Natural killer cell (primary cell): Measurements from ENCODE around the gene STARD3. TPM values are rescaled to one million over a fixed set of nuclear protein-coding genes. Genes with fewer than 3 reads are reported as not detected.

Experiments
- ATAC-seq, 3 donors: fragments of 150-1000 bp in 2 of 3; fragments of 200-7000 bp in 1 of 3; cut with Tn5 transposase; 1 replicate in 1 of 3; 2 replicates in 2 of 3; pipeline ENCODE4 v1.10.0; 2021; ENCODE audit warnings: mild to moderate bottlenecking in 2 of 3, moderate library complexity in 2 of 3
- DNase-seq, 2 donors: peaks; one replicate each; pipeline versions ENCODE4 v3.0.0 to v3.0.0-alpha.2; 2013 to 2021; ENCODE audit warnings: mixed read lengths in 1 of 2
- H3K27ac ChIP-seq: one replicate; pipeline ENCODE4 v1.5.1; 2013; ENCODE audit warnings: mild to moderate bottlenecking, low read length
- H3K27me3 ChIP-seq: one replicate; pipeline ENCODE4 v1.6.1; 2013; ENCODE audit warnings: low read length; ENCODE audit not compliant: control insufficient read depth, insufficient read depth
- H3K36me3 ChIP-seq: one replicate; pipeline ENCODE4 v1.6.1; 2013; ENCODE audit warnings: low read length; ENCODE audit not compliant: control insufficient read depth, insufficient read depth
- H3K4me1 ChIP-seq: one replicate; pipeline ENCODE4 v1.6.1; 2013; ENCODE audit warnings: low read length; ENCODE audit not compliant: control insufficient read depth, insufficient read depth
- H3K4me3 ChIP-seq: one replicate; pipeline ENCODE4 v1.5.1; 2013; ENCODE audit warnings: low read length
- H3K9me3 ChIP-seq: one replicate; pipeline ENCODE4 v1.6.1; 2013; ENCODE audit warnings: low read length; ENCODE audit not compliant: control insufficient read depth, insufficient read depth
- H3K27ac Mint-ChIP-seq, 2 donors: one replicate each; pipeline ENCODE4 v1.8.0; 2022; ENCODE audit warnings: mild to moderate bottlenecking in 2 of 2, mixed read lengths in 2 of 2, moderate library complexity in 1 of 2
- H3K27me3 Mint-ChIP-seq, 2 donors: one replicate each; pipeline ENCODE4 v1.8.0; 2022; ENCODE audit warnings: low read depth in 2 of 2, mixed read lengths in 2 of 2
- H3K36me3 Mint-ChIP-seq: one replicate; pipeline ENCODE4 v1.8.0; 2022; ENCODE audit warnings: mixed read lengths
- H3K4me1 Mint-ChIP-seq, 2 donors: one replicate each; pipeline ENCODE4 v1.8.0; 2022; ENCODE audit warnings: mixed read lengths in 2 of 2
- H3K4me3 Mint-ChIP-seq: one replicate; pipeline ENCODE4 v1.8.0; 2022; ENCODE audit warnings: mild to moderate bottlenecking, moderate library complexity, mixed read lengths
- H3K9me3 Mint-ChIP-seq, 2 donors: one replicate each; pipeline ENCODE4 v1.8.0; 2022; ENCODE audit warnings: mixed read lengths in 2 of 2
- whole genome bisulfite sequencing: methylation state at CpG from one replicate; pipeline ENCODE4 v1.1.7; 2013; ENCODE audit warnings: missing lambda C conversion rate; ENCODE audit not compliant: insufficient coverage; 5-methylcytosine and 5-hydroxymethylcytosine counted together
- intact Hi-C: fragments of 100-400 bp; cut with micrococcal nuclease; formaldehyde crosslinking; loops from one replicate; pipeline ENCODE4 v1.14.2; 2022
- total RNA-seq, 4 donors: library from RNA; stranded (reverse); fragments of 120-200 nt in 1 of 4; gene quantifications; one replicate each; pipeline versions ENCODE4 v1.2.3 to v1.2.4, GENCODE V29; 2013 to 2022
- TF ChIP-seq, protein P1 (sequence below): fragments of 200-600 bp; IDR thresholded peaks from one replicate; pipeline ENCODE4 v1.8.0; 2022; ENCODE audit warnings: antibody characterized with exemption

The STARD3 gene
- total RNA-seq, 3 donors from 2014 or later (not counting 1 experiment from before 2014, with no cell fraction given), result 97.1 to 115 (median 105) TPM

DNA sequence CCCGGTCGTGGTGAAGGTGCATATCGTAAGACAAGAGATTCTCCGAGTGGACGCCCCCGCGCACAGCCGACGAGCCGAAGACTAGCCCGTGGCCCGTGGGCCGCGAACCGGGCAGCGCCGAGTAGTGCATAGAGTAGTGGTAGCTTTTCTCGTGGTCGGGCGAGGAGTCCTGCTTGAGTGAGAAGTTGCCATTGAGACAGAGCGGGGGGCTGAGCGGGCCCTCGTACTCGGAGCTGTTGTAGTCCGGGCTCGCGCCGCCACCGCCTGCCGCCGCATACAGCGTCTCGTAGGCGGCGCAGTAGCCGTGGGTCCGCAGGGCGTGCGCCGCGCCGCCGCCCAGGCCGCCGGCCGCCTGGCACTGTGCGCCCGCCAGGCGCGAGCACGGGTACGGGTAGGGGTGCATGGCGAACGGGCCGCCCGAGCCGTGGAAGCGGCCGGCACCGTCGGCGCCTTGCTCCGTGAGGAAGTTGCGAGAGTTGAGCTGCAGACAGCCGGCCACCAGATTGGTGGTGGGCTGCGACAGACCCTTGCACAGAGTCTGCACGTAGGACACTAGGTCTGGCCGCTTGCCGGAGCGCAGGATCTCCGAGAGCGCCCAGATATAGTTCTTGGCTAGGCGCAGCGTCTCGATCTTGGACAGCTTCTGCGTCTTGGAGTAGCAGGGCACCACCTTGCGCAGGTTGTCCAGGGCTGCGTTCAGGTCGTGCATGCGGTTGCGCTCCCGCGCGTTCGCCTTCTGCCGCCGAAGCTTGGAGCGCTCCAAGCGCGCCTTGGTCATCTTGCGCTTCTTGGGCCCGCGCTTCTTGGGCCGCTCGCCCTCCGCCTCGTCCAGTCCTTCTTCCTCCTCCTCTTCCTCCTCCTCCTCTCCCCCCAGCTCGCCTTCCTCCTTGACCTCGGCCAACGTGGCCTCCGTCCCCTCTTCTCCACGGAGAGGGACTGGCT lies 31.2 kb upstream of the STARD3 start:
- 3% methylated on average over 102 of the region's 102 CpGs for WGBS
- Histone ChIP-seq H3K36me3 (no peaks in the 10 kb centered on the region), H3K4me1 (peaks cover 36% of the 10 kb centered on the region), H3K27ac (no peak overlapping the region), H3K4me3 (no peak overlapping the region), H3K9me3 (no peaks in the 10 kb centered on the region), H3K27me3 (peaks cover 62% of the 10 kb centered on the region)
- Mint-ChIP-seq H3K27ac (no peak overlapping the region), H3K4me3 (no peak overlapping the region), H3K27me3 (peaks cover 48 to 63% of the 10 kb centered on the region in 2 donors), H3K4me1 (peaks cover 0 to 13% of the 10 kb centered on the region in 2 donors), H3K36me3 (no peaks in the 10 kb centered on the region), H3K9me3 (no peaks in the 10 kb centered on the region)
- peak in 1 of 2 donors; percentile 31 for DNase-seq
- intact Hi-C loops, result no loop called here
- TF ChIP-seq, protein P1, sequence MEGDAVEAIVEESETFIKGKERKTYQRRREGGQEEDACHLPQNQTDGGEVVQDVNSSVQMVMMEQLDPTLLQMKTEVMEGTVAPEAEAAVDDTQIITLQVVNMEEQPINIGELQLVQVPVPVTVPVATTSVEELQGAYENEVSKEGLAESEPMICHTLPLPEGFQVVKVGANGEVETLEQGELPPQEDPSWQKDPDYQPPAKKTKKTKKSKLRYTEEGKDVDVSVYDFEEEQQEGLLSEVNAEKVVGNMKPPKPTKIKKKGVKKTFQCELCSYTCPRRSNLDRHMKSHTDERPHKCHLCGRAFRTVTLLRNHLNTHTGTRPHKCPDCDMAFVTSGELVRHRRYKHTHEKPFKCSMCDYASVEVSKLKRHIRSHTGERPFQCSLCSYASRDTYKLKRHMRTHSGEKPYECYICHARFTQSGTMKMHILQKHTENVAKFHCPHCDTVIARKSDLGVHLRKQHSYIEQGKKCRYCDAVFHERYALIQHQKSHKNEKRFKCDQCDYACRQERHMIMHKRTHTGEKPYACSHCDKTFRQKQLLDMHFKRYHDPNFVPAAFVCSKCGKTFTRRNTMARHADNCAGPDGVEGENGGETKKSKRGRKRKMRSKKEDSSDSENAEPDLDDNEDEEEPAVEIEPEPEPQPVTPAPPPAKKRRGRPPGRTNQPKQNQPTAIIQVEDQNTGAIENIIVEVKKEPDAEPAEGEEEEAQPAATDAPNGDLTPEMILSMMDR, result no peak
- ATAC-seq, result peak in 1 of 3 donors; percentile 39

DNA sequence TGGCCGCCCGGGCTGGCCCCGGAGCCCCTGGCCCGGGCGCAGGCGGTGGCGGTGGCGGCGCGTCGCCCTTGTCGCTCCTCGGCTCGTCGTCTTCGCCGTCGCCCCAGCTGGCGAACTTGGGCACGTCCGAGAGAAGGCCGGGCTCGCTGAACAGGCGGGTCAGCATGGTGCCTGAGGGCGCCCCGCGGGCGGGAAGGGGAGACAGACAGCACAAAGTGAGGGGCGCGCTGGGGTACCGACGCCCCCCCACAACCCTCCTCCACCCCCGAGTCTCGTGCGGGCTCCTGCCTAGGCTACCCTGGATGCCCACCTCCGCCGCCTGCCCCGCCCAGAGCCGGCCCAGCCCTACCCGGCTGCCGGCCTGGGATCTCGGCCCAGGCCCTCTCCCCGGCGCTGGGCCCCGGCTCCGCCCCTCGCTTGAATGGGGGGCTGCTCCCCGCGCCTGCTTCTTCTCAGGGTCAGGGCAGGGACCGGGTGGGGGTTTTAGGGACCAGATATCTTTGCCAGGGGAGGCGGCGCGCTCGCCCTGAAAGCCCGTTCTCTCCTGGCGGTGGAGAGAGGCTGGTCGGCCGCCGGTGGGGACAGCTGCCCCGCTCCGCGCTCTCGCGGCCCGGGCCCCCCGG lies 30.4 kb upstream of the STARD3 start:
- 3% methylated on average over 66 of the region's 66 CpGs for WGBS
- H3K36me3 ChIP-seq, result no peaks in the 10 kb centered on the region
- Mint-ChIP-seq H3K9me3 (no peaks in the 10 kb centered on the region), H3K27me3 (peaks cover 40 to 60% of the 10 kb centered on the region in 2 donors), H3K36me3 (no peaks in the 10 kb centered on the region), H3K27ac (no peak overlapping the region), H3K4me3 (no peak overlapping the region), H3K4me1 (peaks cover 0 to 13% of the 10 kb centered on the region in 2 donors)
- intact Hi-C loops, result no loop called here
- ATAC-seq (no peak), DNase-seq (peak in 1 of 2 donors; percentile 12)
- H3K27me3 ChIP-seq, result peaks cover 54% of the 10 kb centered on the region
- no peaks in the 10 kb centered on the region for H3K9me3 ChIP-seq
- H3K4me1 ChIP-seq, result peaks cover 36% of the 10 kb centered on the region
- no peak overlapping the region for H3K27ac ChIP-seq
- no peak overlapping the region for H3K4me3 ChIP-seq
- TF ChIP-seq, protein P1, result no peak

DNA sequence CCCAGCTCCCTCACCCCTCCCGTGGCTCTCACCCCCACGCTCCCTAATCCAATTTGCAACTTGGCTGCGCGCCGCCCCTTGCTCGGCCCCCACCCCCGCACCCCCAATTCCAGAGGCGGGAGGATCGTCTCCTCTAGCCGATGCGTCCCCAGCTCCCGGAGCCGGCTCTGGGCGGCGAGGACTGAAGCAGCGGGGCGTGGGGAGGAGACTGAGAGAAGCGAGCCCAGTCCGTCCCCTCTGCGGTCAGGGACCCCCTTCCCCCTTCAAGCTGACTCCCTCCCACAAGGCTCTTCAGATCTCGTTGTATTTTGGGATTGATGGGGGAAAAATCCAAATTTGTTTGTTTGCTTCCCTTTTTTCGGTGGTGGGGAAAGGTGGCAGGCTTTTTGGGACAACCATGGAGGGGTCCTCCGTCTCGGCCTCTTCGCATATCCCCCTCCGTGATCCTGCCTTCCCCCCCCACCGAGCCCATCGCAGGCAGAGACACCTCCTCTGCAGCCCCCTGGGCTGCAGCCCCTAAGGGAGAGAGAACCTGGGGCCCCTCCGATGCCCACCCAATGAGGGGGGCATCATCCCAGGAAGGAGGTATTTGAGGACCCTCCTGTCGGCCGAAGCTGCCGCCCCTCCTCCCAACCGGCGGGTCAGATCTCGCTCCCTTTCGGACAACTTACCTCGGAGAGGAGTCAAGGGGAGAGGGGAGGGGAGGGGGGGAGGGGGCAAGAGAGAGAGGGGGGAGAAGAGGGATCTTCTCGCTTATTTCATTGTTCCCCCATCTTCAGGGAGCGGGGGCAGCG lies 29.7 kb upstream of the STARD3 start:
- Mint-ChIP-seq H3K4me1 (peaks cover 0 to 13% of the 10 kb centered on the region in 2 donors), H3K27me3 (peaks cover 33 to 53% of the 10 kb centered on the region in 2 donors), H3K9me3 (no peaks in the 10 kb centered on the region), H3K4me3 (no peak overlapping the region), H3K36me3 (no peaks in the 10 kb centered on the region), H3K27ac (no peak overlapping the region)
- WGBS, result 5% methylated on average over 21 of the region's 40 CpGs
- Histone ChIP-seq H3K4me1 (peaks cover 36% of the 10 kb centered on the region), H3K27me3 (peaks cover 47% of the 10 kb centered on the region), H3K9me3 (no peaks in the 10 kb centered on the region), H3K4me3 (no peak overlapping the region), H3K36me3 (no peaks in the 10 kb centered on the region), H3K27ac (no peak overlapping the region)
- intact Hi-C loops, result no loop called here
- DNase-seq (no peak), ATAC-seq (no peak)
- TF ChIP-seq, protein P1, result no peak
